NCI-H2107 treated with DMSO at 0.1 percent for 48 hours (cell line): ENCODE results near the gene NT5DC2.
"Not testable (repeated sequence)": the region's sequence is repeated elsewhere in the genome, so short reads cannot be mapped to it uniquely, and the experiment has no call there.

Experiments used
- DNase-seq: peaks from one replicate; lab custom pipeline; 2025; ENCODE audit not compliant: unreplicated experiment; lab: John Stamatoyannopoulos, UW

The NT5DC2 gene

GRCh38 chr3:52537726-52538421 lies 4.2 kb upstream of the NT5DC2 start:
- DNase-seq: no peak

- no peak for DNase-seq
Measured at GRCh38 chr3:52537165-52537620, 3.5 kb upstream of the NT5DC2 start.

GRCh38 chr3:52536369-52537164 lies 2.9 kb upstream of the NT5DC2 start, which contains the start of gene UQCC5:
Gene UQCC5, plus strand, starts transcription at chr3:52536605. Its CDS starts 151 bp downstream, at chr3:52536756.
- DNase-seq: peak; percentile 87

- no peak for DNase-seq
Measured at GRCh38 chr3:52536112-52536368, 2.4 kb upstream of the NT5DC2 start.

GRCh38 chr3:52535411-52536111 lies 1.9 kb upstream of the NT5DC2 start:
- DNase-seq: no peak

GRCh38 chr3:52534281-52535183 lies 875 bp upstream of the NT5DC2 start:
- no peak for DNase-seq

GRCh38 chr3:52532838-52533622 lies 627 bp downstream of the NT5DC2 start:
- DNase-seq: no peak

GRCh38 chr3:52532517-52532837 lies 1.2 kb downstream of the NT5DC2 start:
- DNase-seq: no peak

GRCh38 chr3:52531860-52532516 lies 1.7 kb downstream of the NT5DC2 start:
- DNase-seq: no peak

- no peak for DNase-seq
Measured at GRCh38 chr3:52530918-52531826, 2.5 kb downstream of the NT5DC2 start.

GRCh38 chr3:52529376-52530333 lies 4.0 kb downstream of the NT5DC2 start:
- no peak for DNase-seq

- DNase-seq: no peak
Measured at GRCh38 chr3:52528586-52529375, 4.9 kb downstream of the NT5DC2 start.

GRCh38 chr3:52527732-52528585 lies 5.7 kb downstream of the NT5DC2 start:
- DNase-seq: no peak

GRCh38 chr3:52527039-52527731 lies 6.5 kb downstream of the NT5DC2 start:
- DNase-seq: no peak

GRCh38 chr3:52526671-52527038 lies 7.0 kb downstream of the NT5DC2 start:
- not testable (repeated sequence) for DNase-seq
